Prostate gland (tissue), 2 donors: Measurements from ENCODE around the gene ARHGEF12. TPM values are rescaled to one million over a fixed set of nuclear protein-coding genes. Genes with fewer than 3 reads are reported as not detected.

ENCODE experiments used
- DNase-seq: peaks from one replicate; pipeline ENCODE4 v3.0.0-alpha.2; 2019; ENCODE audit warnings: low spot score
- H3K27ac ChIP-seq, 2 donors: fragments of 200-600 bp; sonication (generic); 2 replicates each; pipeline ENCODE4 v1.5.1; 2017 to 2019
- H3K27me3 ChIP-seq: fragments of 200-600 bp; sonication (generic); replicated peaks from 2 replicates; pipeline ENCODE4 v1.5.1; 2019; ENCODE audit not compliant: insufficient read depth
- H3K36me3 ChIP-seq, 2 donors: fragments of 200-600 bp; sonication (generic); 1 replicate in 1 of 2; 2 replicates in 1 of 2; pipeline versions ENCODE4 v1.5.1 to v1.8.1; 2017 to 2019
- H3K4me1 ChIP-seq: fragments of 200-600 bp; sonication (generic); replicated peaks from 2 replicates; pipeline ENCODE4 v1.5.1; 2019
- H3K4me3 ChIP-seq, 2 donors: fragments of 200-600 bp; sonication (generic); 2 replicates each; pipeline ENCODE4 v1.5.1; 2017 to 2019
- H3K9me3 ChIP-seq: fragments of 200-600 bp; sonication (generic); 2 replicates; pipeline ENCODE4 v1.5.1; 2017
- CTCF ChIP-seq, 4 experiments: fragments of 200-600 bp in 2 of 4; fragments of 450-650 bp in 2 of 4; sonication (generic) in 2 of 4; IDR thresholded peaks; 1 replicate in 3 of 4; 2 replicates in 1 of 4; pipeline ENCODE4 v1.5.1; 2016 to 2019; ENCODE audit warnings: antibody characterized with exemption in 4 of 4, mild to moderate bottlenecking in 2 of 4, moderate library complexity in 2 of 4
- POLR2A ChIP-seq: fragments of 450-650 bp; IDR thresholded peaks from one replicate; pipeline ENCODE4 v1.6.1; 2016; ENCODE audit warnings: antibody characterized with exemption, mild to moderate bottlenecking
- POLR2AphosphoS5 ChIP-seq: sonication (generic); formaldehyde crosslinking; IDR thresholded peaks from one replicate; pipeline ENCODE4 v1.6.1; 2017; ENCODE audit warnings: antibody characterized with exemption
- WGBS: methylation state at CpG from one replicate; pipeline ENCODE4 v1.1.5; 2018; 5-methylcytosine and 5-hydroxymethylcytosine counted together
- intact Hi-C: fragments of 100-400 bp; cut with DNase I; formaldehyde crosslinking; loops from one replicate; pipeline ENCODE4 v1.14.2; 2022
- total RNA-seq, 2 donors: library from RNA; depleted of rRNA; stranded (reverse); fragments of >200 nt; gene quantifications; one replicate each; pipeline ENCODE4 v1.1.0, GENCODE V29; 2016

The ARHGEF12 gene
- total RNA-seq, 2 donors from 2014 or later = 86.2 to 96.5 TPM

- no peaks in the 10 kb centered on the region for H3K4me1 ChIP-seq
- no peaks in the 10 kb centered on the region for H3K9me3 ChIP-seq
- 98% methylated on average over 16 of the region's 16 CpGs for WGBS
- H3K36me3 ChIP-seq = no peaks in the 10 kb centered on the region
- no peak overlapping the region for H3K4me3 ChIP-seq
- no peak for DNase-seq
- intact Hi-C loops = no loop called here
- TF ChIP-seq POLR2A (no peak), POLR2AphosphoS5 (no peak), CTCF (IDR thresholded peaks at IDR 0.05) (no peak)
- no peaks in the 10 kb centered on the region for H3K27me3 ChIP-seq
- H3K27ac ChIP-seq = no peak overlapping the region
Measured at GRCh38 chr11:120520091-120520822, 184.0 kb downstream of the ARHGEF12 start.

- no peak overlapping the region for H3K27ac ChIP-seq
- peaks cover 6% of the 10 kb centered on the region for H3K4me1 ChIP-seq
- no peak overlapping the region for H3K4me3 ChIP-seq
- H3K9me3 ChIP-seq = no peaks in the 10 kb centered on the region
- no peaks in the 10 kb centered on the region for H3K27me3 ChIP-seq
- no peak for TF ChIP-seq CTCF (IDR thresholded peaks at IDR 0.05)
- H3K36me3 ChIP-seq = no peaks in the 10 kb centered on the region
- WGBS = 97% methylated on average over 7 of the region's 7 CpGs
- no peak for DNase-seq
- intact Hi-C loops = no loop called here
Measured at GRCh38 chr11:120521176-120521575, 185.0 kb downstream of the ARHGEF12 start.

DNA sequence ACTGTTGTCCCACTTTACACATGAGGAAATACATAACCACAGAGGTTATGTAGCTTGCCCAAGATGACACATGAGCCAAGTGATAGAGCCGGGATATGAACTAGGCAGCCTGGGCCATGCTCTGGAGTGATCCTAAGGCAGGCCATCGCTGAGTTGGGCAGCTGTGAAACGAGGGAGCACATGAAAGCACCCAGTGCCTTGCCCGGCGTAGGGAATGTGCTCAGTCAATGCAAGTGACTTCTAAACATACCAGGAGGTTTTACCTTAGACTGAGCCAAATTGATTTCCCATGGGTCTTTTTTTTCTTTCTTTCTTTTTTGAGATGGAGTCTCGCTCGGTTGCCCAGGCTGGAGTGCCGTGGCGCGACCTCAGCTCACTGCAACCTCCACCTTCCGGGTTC, 185.8 kb downstream of the ARHGEF12 start:
- Histone ChIP-seq H3K9me3 (no peaks in the 10 kb centered on the region), H3K4me1 (peaks cover 6% of the 10 kb centered on the region), H3K4me3 (no peak overlapping the region), H3K36me3 (no peaks in the 10 kb centered on the region), H3K27ac (no peak overlapping the region), H3K27me3 (no peaks in the 10 kb centered on the region)
- WGBS = 97% methylated on average over 11 of the region's 11 CpGs
- no peak for DNase-seq
- TF ChIP-seq CTCF (IDR thresholded peaks at IDR 0.05) (no peak), POLR2AphosphoS5 (no peak), POLR2A (no peak)
- intact Hi-C loops = no loop called here

DNA sequence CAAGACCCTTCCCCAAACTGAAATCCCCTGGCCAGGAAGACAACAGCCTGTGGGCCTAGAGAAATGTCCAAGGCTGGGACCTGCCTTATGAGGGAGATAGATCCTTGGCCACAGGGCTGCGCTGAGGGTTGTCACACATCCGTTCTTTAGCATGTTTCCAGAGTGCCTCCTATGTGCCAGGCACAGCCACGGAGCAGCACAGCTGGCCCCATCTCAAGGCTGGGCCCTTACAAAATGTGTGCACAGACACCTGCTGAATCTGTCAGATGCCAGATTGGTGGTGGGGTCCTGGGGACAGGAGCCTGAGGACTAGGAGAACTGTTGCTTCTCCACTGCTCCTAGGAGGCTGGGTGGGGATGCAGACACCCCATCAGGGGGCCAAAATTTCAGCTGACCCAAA, 186.5 kb downstream of the ARHGEF12 start:
- DNase-seq = no peak
- Histone ChIP-seq H3K27me3 (peaks cover 3% of the 10 kb centered on the region), H3K4me3 (no peak overlapping the region), H3K4me1 (peaks cover 10% of the 10 kb centered on the region), H3K36me3 (no peaks in the 10 kb centered on the region), H3K27ac (no peak overlapping the region), H3K9me3 (no peaks in the 10 kb centered on the region)
- TF ChIP-seq POLR2AphosphoS5 (no peak), CTCF (IDR thresholded peaks at IDR 0.05) (no peak), POLR2A (no peak)
- WGBS = 68% methylated on average over 3 of the region's 3 CpGs
- intact Hi-C loops = no loop called here

- no peak overlapping the region for H3K27ac ChIP-seq
- H3K27me3 ChIP-seq = peaks cover 7% of the 10 kb centered on the region
- no peaks in the 10 kb centered on the region for H3K36me3 ChIP-seq
- TF ChIP-seq POLR2AphosphoS5 (peak; percentile 68), CTCF (IDR thresholded peaks at IDR 0.05) (no peak)
- DNase-seq = peak; percentile 36
- intact Hi-C loops = no loop called here
- no peaks in the 10 kb centered on the region for H3K9me3 ChIP-seq
- H3K4me3 ChIP-seq = no peak overlapping the region
- WGBS = 34% methylated on average over 12 of the region's 12 CpGs
- H3K4me1 ChIP-seq = peaks cover 10% of the 10 kb centered on the region
Measured at GRCh38 chr11:120523196-120523595, 187.0 kb downstream of the ARHGEF12 start.
